Colonic mucosa (tissue), 4 donors: ENCODE results near the gene XRCC3. TPM values are rescaled to one million over a fixed set of nuclear protein-coding genes. Genes with fewer than 3 reads are reported as not detected.
A peak's percentile ranks its signal among the peaks of the same experiment; 100 is the strongest.

ENCODE experiments used
- DNase-seq: peaks from one replicate; pipeline ENCODE4 v3.0.0-alpha.2; 2020
- H3K27ac ChIP-seq: fragments of 200-600 bp; one replicate; pipeline ENCODE4 v1.8.0; 2021
- H3K27me3 ChIP-seq: fragments of 200-600 bp; one replicate; pipeline ENCODE4 v1.8.0; 2021
- H3K36me3 ChIP-seq: fragments of 200-600 bp; one replicate; pipeline ENCODE4 v1.8.0; 2021
- H3K4me1 ChIP-seq: fragments of 200-600 bp; one replicate; pipeline ENCODE4 v1.8.0; 2021; ENCODE audit warnings: mild to moderate bottlenecking
- H3K4me3 ChIP-seq: fragments of 200-600 bp; one replicate; pipeline ENCODE4 v1.8.0; 2021
- H3K9ac ChIP-seq, 2 donors: one replicate each; pipeline ENCODE4 v1.7.0; 2013; ENCODE audit warnings: control low read depth in 2 of 2, low read depth in 2 of 2, low read length in 2 of 2
- H3K9me3 ChIP-seq: fragments of 200-600 bp; one replicate; pipeline ENCODE4 v1.8.0; 2021
- intact Hi-C: fragments of 100-400 bp; cut with DNase I; formaldehyde crosslinking; loops from one replicate; pipeline ENCODE4 v1.14.1; 2022
- total RNA-seq, 2 donors: library from RNA; stranded (reverse); fragmentation: NEBNext Ultra II Directional in 1 of 2; extraction: Animal tissue kit (Norgen Biotek cat#: 25700) in 1 of 2; gene quantifications; one replicate each; pipeline ENCODE4 v1.2.1, GENCODE V29; 2021
- TF ChIP-seq, protein P1 (sequence below): fragments of 200-600 bp; IDR thresholded peaks from one replicate; pipeline ENCODE4 v1.8.0; 2022; ENCODE audit warnings: antibody characterized with exemption, mild to moderate bottlenecking
- donor health status: healthy.
- donor health status: DM: no; HTN: no; CAD: no.
- donor health status: DM: no; HTN: no; CAD: no.

Gene XRCC3
- total RNA-seq, 2 donors from 2014 or later: 8.3 to 70.0 TPM

DNA sequence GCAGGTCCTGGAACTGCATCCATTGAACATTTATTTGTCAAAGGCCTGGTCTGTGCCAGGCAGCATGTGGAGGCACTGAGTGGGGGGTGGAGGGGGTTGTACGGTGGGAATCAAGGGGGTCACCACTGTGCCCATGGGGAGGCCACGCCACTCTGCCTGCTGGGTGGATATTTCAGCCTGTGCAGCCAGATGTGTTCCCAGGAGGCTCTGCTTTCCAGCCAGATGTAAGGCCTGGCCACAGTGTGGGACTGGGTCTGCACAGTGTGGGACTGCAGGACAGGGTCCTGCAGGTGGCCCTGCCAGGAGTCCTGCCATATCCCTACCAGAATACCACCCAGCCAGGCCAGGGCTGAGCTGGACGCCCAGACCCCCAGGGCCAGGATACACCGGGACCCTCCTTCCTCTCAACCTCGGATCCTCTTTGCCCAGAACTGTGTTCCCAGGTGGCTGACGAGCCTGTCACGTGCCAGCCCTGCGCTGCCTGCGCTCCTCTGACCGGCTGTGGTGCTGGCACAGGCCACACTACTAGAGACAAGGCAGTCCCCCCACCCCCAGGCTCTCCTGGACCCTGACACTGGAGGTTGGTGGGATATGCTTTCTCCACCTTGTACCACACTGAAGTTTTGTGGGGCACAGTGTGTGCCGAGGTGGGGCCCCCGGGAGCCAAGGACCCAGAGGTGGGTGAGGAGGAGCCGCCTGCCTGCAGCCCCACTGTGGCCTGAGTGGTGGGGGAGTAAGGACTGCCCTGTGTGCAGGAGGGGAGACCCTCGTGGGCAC is 17.5 kb downstream of the XRCC3 start:
- TF ChIP-seq, protein P1, sequence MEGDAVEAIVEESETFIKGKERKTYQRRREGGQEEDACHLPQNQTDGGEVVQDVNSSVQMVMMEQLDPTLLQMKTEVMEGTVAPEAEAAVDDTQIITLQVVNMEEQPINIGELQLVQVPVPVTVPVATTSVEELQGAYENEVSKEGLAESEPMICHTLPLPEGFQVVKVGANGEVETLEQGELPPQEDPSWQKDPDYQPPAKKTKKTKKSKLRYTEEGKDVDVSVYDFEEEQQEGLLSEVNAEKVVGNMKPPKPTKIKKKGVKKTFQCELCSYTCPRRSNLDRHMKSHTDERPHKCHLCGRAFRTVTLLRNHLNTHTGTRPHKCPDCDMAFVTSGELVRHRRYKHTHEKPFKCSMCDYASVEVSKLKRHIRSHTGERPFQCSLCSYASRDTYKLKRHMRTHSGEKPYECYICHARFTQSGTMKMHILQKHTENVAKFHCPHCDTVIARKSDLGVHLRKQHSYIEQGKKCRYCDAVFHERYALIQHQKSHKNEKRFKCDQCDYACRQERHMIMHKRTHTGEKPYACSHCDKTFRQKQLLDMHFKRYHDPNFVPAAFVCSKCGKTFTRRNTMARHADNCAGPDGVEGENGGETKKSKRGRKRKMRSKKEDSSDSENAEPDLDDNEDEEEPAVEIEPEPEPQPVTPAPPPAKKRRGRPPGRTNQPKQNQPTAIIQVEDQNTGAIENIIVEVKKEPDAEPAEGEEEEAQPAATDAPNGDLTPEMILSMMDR: no peak
- no peaks in the 10 kb centered on the region for H3K36me3 ChIP-seq
- H3K9me3 ChIP-seq: no peaks in the 10 kb centered on the region
- H3K4me1 ChIP-seq: peaks cover 13% of the 10 kb centered on the region
- H3K27me3 ChIP-seq: no peaks in the 10 kb centered on the region
- no peak overlapping the region for H3K27ac ChIP-seq
- no peak for DNase-seq
- H3K9ac ChIP-seq: peak overlapping the region; percentile 14 to 26
- intact Hi-C loops: no loop called here
- no peak overlapping the region for H3K4me3 ChIP-seq

DNA sequence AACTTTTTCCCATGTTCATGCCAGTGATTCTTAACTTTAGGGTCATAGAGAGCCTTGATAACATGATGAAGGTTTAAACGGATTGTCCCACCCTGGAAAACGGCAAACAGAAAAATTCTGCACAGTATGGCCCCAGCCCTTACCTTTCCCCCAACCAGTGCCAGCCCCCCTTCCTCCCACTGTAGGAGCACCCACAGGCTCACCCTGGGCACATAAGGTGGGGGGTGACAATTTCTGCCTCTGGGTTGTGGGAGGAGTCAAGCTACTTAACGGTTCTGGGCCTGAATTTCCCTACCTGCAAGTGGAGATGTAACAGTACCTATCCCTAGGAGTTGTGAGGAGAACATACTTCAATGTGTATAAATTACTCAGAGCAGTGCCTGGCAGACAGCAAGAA is 18.0 kb downstream of the XRCC3 start:
- H3K27ac ChIP-seq: no peak overlapping the region
- intact Hi-C loops: no loop called here
- H3K9ac ChIP-seq: no peak overlapping the region
- H3K4me1 ChIP-seq: peaks cover 13% of the 10 kb centered on the region
- no peaks in the 10 kb centered on the region for H3K9me3 ChIP-seq
- no peak for DNase-seq
- no peak overlapping the region for H3K4me3 ChIP-seq
- TF ChIP-seq, protein P1: no peak
- H3K27me3 ChIP-seq: no peaks in the 10 kb centered on the region
- H3K36me3 ChIP-seq: no peaks in the 10 kb centered on the region

GRCh38 chr14:103696466-103697071 is 18.7 kb downstream of the XRCC3 start:
- Histone ChIP-seq H3K4me1 (peaks cover 13% of the 10 kb centered on the region), H3K9me3 (no peaks in the 10 kb centered on the region), H3K36me3 (no peaks in the 10 kb centered on the region), H3K4me3 (no peak overlapping the region), H3K9ac (no peak overlapping the region), H3K27me3 (no peaks in the 10 kb centered on the region), H3K27ac (no peak overlapping the region)
- TF ChIP-seq, protein P1: no peak
- intact Hi-C loops: no loop called here
- no peak for DNase-seq

DNA sequence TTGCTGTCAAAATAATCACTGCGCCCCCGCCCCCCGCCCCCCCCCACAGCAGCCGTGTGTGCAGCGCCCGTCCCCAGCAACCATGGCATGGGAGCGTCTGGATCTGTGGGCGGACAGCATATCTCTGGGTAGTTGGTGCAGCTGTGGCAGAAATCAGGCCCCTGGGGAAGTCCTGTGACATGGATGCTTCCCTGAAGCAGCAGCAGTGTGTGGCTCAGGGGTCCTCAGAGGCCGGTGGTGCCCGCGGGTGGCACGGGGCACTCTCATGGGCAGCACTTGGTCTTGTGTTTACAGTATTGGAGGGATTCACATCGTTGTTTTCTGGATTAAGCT is 19.2 kb downstream of the XRCC3 start:
- H3K4me1 ChIP-seq: peaks cover 13% of the 10 kb centered on the region
- no peak overlapping the region for H3K27ac ChIP-seq
- intact Hi-C loops: no loop called here
- TF ChIP-seq, protein P1: no peak
- no peaks in the 10 kb centered on the region for H3K27me3 ChIP-seq
- no peaks in the 10 kb centered on the region for H3K9me3 ChIP-seq
- H3K36me3 ChIP-seq: no peaks in the 10 kb centered on the region
- H3K4me3 ChIP-seq: no peak overlapping the region
- H3K9ac ChIP-seq: no peak overlapping the region
- DNase-seq: no peak

- Histone ChIP-seq H3K4me1 (peaks cover 13% of the 10 kb centered on the region), H3K4me3 (no peak overlapping the region), H3K36me3 (no peaks in the 10 kb centered on the region), H3K27ac (no peak overlapping the region), H3K27me3 (no peaks in the 10 kb centered on the region), H3K9ac (no peak overlapping the region), H3K9me3 (no peaks in the 10 kb centered on the region)
- no peak for DNase-seq
- TF ChIP-seq, protein P1: no peak
- intact Hi-C loops: no loop called here
These were observed 19.8 kb downstream of the XRCC3 start for GRCh38 chr14:103695296-103696069.
